ENCODE results near the gene IGFLR1.

- TF ChIP-seq GATA2 (IDR thresholded peaks at IDR 0.05; ENCODE audit: low read depth, low read length) (no peak), GATA3 (IDR thresholded peaks at IDR 0.05; ENCODE audit: low read depth, low read length) (no peak)
These were observed 39.8 kb downstream of the IGFLR1 start for GRCh38 chr19:35702223-35703012.
